ENCODE measurements around the gene SLC7A14.

Gene SLC7A14

GRCh38 chr3:170585937-170586310 lies at the start of gene SLC7A14:
TSS of gene SLC7A14 (minus strand) at chr3:170586075. CDS start at chr3:170526936, 59,139 bp downstream.
- ChIA-PET CTCF (interaction anchor here (2.2 to 3.3 kb wide), 2 partner anchors 9 to 11 kb away, joined by 6 to 14 read pairs; no protein-coding TSS in a partner anchor), POLR2A (no interaction called here)
- no peak for DNase-seq (ENCODE audit: extremely low spot score)
- TF ChIP-seq, protein P1, sequence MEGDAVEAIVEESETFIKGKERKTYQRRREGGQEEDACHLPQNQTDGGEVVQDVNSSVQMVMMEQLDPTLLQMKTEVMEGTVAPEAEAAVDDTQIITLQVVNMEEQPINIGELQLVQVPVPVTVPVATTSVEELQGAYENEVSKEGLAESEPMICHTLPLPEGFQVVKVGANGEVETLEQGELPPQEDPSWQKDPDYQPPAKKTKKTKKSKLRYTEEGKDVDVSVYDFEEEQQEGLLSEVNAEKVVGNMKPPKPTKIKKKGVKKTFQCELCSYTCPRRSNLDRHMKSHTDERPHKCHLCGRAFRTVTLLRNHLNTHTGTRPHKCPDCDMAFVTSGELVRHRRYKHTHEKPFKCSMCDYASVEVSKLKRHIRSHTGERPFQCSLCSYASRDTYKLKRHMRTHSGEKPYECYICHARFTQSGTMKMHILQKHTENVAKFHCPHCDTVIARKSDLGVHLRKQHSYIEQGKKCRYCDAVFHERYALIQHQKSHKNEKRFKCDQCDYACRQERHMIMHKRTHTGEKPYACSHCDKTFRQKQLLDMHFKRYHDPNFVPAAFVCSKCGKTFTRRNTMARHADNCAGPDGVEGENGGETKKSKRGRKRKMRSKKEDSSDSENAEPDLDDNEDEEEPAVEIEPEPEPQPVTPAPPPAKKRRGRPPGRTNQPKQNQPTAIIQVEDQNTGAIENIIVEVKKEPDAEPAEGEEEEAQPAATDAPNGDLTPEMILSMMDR (IDR thresholded peaks at IDR 0.05; ENCODE audit: control extremely low read depth, extremely low read depth, low read depth, missing control alignments): no peak

- ChIA-PET POLR2A (no interaction called here), CTCF (interaction anchor here (1.4 to 1.7 kb wide), 2 partner anchors 15 to 221 kb away, joined by 3 to 6 read pairs; no protein-coding TSS in a partner anchor)
- DNase-seq (ENCODE audit: extremely low spot score): no peak
- TF ChIP-seq, protein P1 (IDR thresholded peaks at IDR 0.05; ENCODE audit: control extremely low read depth, extremely low read depth, low read depth, missing control alignments): no peak
Measured at GRCh38 chr3:170635385-170635735, 49.5 kb upstream of the SLC7A14 start.

DNA sequence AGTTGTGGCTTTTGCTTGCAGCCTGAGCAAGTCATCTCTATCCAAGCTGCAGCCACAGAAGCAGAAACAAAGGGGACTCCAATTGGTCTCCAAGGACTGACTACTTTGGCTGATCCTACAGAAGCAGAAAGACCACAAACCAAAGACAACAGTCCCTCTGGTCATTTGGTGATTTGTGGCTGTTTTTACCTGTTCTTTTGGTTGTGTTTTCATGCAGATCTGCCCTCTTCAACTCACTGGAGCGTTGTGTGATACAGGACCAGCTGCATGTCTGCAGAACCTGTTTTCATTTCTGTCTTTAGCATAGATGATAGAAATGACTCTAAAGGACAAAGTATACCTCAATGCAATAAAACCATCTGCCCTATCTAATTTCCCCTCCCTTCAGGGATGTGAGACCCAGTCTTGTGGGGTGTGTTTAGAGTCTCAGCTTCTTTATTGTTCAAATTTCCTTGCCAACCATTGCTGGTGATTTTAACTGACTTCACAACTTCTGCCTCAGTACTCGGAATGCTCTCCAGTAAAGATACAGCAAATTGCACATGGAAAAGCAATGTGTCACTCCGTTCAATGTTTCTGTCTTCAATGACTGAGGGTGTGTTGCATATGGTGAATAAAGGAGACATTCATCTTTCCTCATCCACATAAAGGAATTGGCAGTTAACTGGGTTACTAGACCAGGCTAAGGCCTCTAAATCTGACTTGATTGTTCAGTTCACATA lies 48.9 kb upstream of the SLC7A14 start:
- TF ChIP-seq, protein P1 (IDR thresholded peaks at IDR 0.05; ENCODE audit: control extremely low read depth, extremely low read depth, low read depth, missing control alignments): no peak
- CTCF ChIA-PET: interaction anchor here (1.2 to 1.7 kb wide), 2 partner anchors 177 to 221 kb away, joined by 3 to 6 read pairs; no protein-coding TSS in a partner anchor
- POLR2A ChIA-PET: no interaction called here
- DNase-seq (ENCODE audit: extremely low spot score): peak; percentile 29

DNA sequence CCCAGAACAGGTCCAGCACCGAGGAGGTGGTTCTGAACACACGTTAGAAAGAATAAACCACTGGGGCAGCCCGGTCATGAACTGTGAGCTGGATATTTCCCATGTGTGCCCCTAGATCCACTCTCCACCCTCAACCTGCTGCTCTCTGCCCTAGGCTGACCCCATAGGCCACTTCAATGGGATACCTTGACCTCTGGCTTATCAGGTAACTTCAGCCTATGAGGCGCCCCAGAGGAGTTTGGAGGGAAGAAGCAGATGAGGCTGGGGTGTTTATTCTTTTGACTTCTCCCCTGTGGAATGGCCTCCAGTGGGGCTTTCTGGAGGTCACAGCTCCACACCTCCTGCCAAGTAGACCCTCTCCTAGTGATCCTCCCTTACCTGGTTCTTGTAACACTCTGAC lies 47.7 kb upstream of the SLC7A14 start:
- ChIA-PET POLR2A (no interaction called here), CTCF (interaction anchor here (1.2 kb wide), 1 partner anchor 178 kb away, joined by 3 read pairs; no protein-coding TSS in a partner anchor)
- TF ChIP-seq, protein P1 (IDR thresholded peaks at IDR 0.05; ENCODE audit: control extremely low read depth, extremely low read depth, low read depth, missing control alignments): no peak
- no peak for DNase-seq (ENCODE audit: extremely low spot score)

GRCh38 chr3:170632780-170633179 lies 46.9 kb upstream of the SLC7A14 start:
- ChIA-PET CTCF (no interaction called here), POLR2A (no interaction called here)

GRCh38 chr3:170631755-170632488 lies 46.0 kb upstream of the SLC7A14 start:
- DNase-seq (ENCODE audit: extremely low spot score): no peak
- TF ChIP-seq, protein P1 (IDR thresholded peaks at IDR 0.05; ENCODE audit: control extremely low read depth, extremely low read depth, low read depth, missing control alignments): no peak
- ChIA-PET POLR2A (no interaction called here), CTCF (interaction anchor here (1.0 kb wide), 1 partner anchor 25 kb away, joined by 3 read pairs; no protein-coding TSS in a partner anchor)

More at GRCh38 chr3:170632780-170633179, 46.9 kb upstream of the SLC7A14 start:
- TF ChIP-seq, protein P1 (IDR thresholded peaks at IDR 0.05; ENCODE audit: control extremely low read depth, extremely low read depth, low read depth, missing control alignments): no peak
- DNase-seq (ENCODE audit: extremely low spot score): peak; percentile 73

Measured in GM10248 (cell line).